Neural progenitor cell (in vitro differentiated cells): ENCODE results near the gene EPN2. TPM values are rescaled to one million over a fixed set of nuclear protein-coding genes. Genes with fewer than 3 reads are reported as not detected.
"Not testable (repeated sequence)": the region's sequence is repeated elsewhere in the genome, so short reads cannot be mapped to it uniquely, and the experiment has no call there.

ENCODE experiments used
- DNase-seq: peaks from one replicate; pipeline ENCODE4 v3.0.0-alpha.2; 2016; ENCODE audit warnings: low spot score
- H2AFZ ChIP-seq: fragments of 200-600 bp; sonication (generic); replicated peaks from 2 replicates; pipeline ENCODE4 v1.6.1; 2016; ENCODE audit warnings: antibody characterized with exemption
- H3F3A ChIP-seq: fragments of 200-600 bp; sonication (generic); 2 replicates; pipeline ENCODE4 v1.6.1; 2016; ENCODE audit warnings: antibody characterized with exemption, low read depth
- H3K27ac ChIP-seq: fragments of 200-600 bp; sonication (generic); 2 replicates; pipeline ENCODE4 v1.5.1; 2016; ENCODE audit warnings: mild to moderate bottlenecking
- H3K27me3 ChIP-seq: fragments of 200-600 bp; sonication (generic); 2 replicates; pipeline ENCODE4 v1.6.1; 2016; ENCODE audit warnings: mild to moderate bottlenecking, moderate library complexity
- H3K36me3 ChIP-seq: fragments of 200-600 bp; sonication (generic); 2 replicates; pipeline ENCODE4 v1.5.1; 2016
- H3K4me1 ChIP-seq: fragments of 200-600 bp; sonication (generic); 2 replicates; pipeline ENCODE4 v1.6.1; 2016; ENCODE audit warnings: mixed run types
- H3K4me2 ChIP-seq: fragments of 200-600 bp; sonication (generic); 2 replicates; pipeline ENCODE4 v1.6.1; 2016
- H3K4me3 ChIP-seq: fragments of 200-600 bp; sonication (generic); 2 replicates; pipeline ENCODE4 v1.5.1; 2016
- H3K79me2 ChIP-seq: fragments of 200-600 bp; sonication (generic); 2 replicates; pipeline ENCODE4 v1.6.1; 2016; ENCODE audit warnings: low read depth
- H3K9ac ChIP-seq: fragments of 200-600 bp; sonication (generic); 2 replicates; pipeline ENCODE4 v1.6.1; 2016
- H3K9me3 ChIP-seq: fragments of 200-600 bp; sonication (generic); 2 replicates; pipeline ENCODE4 v1.5.1; 2016; ENCODE audit warnings: low read depth
- H4K20me1 ChIP-seq: fragments of 200-600 bp; sonication (generic); 2 replicates; pipeline ENCODE4 v1.6.1; 2016; ENCODE audit warnings: low read depth
- H3K27ac Mint-ChIP-seq: 3 replicates; pipeline ENCODE4 v1.8.0; 2021; ENCODE audit warnings: mixed read lengths
- H3K27me3 Mint-ChIP-seq: 2 replicates; pipeline ENCODE4 v1.8.0; 2022; ENCODE audit warnings: low read depth, mild to moderate bottlenecking, inconsistent platforms, moderate library complexity, mixed read lengths; ENCODE audit not compliant: insufficient read depth
- H3K36me3 Mint-ChIP-seq: 3 replicates; pipeline ENCODE4 v1.8.0; 2021; ENCODE audit warnings: mixed read lengths
- H3K4me1 Mint-ChIP-seq: 3 replicates; pipeline ENCODE4 v1.8.0; 2021; ENCODE audit warnings: mixed read lengths
- H3K4me3 Mint-ChIP-seq: 3 replicates; pipeline ENCODE4 v1.8.0; 2021; ENCODE audit warnings: mild to moderate bottlenecking, moderate library complexity, mixed read lengths
- H3K9me3 Mint-ChIP-seq: 3 replicates; pipeline ENCODE4 v1.8.0; 2020; ENCODE audit warnings: mixed read lengths
- total RNA-seq: library from RNA; depleted of rRNA; stranded (reverse); fragments of >200 nt; gene quantifications from 2 replicates; pipeline ENCODE4 v1.2.3, GENCODE V29; 2015; ENCODE audit warnings: low replicate concordance

EPN2 gene
- total RNA-seq, 1 donor from 2014 or later, result 30.5 TPM

DNA sequence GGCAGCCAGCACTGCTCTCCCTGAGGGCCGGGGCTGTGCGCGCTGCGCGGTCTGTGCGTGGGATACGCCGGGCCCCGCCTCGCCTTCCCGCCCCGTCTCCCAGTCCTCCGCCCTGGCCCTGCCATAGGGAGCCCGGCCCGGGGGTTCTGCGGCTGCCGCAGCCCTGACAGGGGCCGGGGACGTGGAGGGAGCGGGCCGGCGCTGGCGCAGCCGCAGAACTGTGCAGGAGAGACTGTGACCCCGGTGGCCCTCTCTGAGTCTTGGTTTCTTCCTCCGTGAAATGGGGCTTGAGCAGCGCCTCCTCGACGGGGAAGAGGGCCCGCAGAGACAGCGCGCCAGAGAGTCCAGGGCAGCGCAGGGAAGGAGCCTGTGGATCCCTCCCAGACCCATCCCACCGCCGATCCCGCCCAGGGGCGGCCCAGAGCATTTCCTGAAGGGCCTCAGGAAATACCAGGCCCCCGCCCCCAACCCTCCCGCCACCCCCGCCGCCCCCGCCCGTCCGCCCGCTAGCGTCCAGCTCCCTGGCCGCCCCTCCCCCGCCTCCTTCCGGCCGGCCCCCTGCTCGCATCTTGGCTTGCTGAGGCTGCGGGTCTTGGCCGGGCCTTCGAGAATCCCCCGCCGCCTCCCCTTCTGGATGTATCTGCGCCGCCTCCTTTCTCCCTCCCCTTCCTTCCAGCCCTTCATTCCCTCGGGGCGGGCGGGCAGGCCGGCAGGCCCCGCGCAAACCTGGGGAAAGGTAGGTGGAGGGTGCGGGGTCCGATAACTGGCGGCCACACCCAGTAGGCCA lies 21.9 kb upstream of the EPN2 start:
- H3K27ac Mint-ChIP-seq, DNase-seq, H3K9me3 ChIP-seq, H3K4me2 ChIP-seq, H3K4me3 Mint-ChIP-seq, H3K27me3 Mint-ChIP-seq, H3K36me3 Mint-ChIP-seq, H3K27ac ChIP-seq, H2AFZ ChIP-seq, H4K20me1 ChIP-seq, H3K4me1 ChIP-seq, H3K79me2 ChIP-seq, H3K9ac ChIP-seq, H3K4me1 Mint-ChIP-seq, H3K36me3 ChIP-seq, H3K27me3 ChIP-seq, H3K9me3 Mint-ChIP-seq, H3F3A ChIP-seq, H3K4me3 ChIP-seq: not testable (repeated sequence)

DNA sequence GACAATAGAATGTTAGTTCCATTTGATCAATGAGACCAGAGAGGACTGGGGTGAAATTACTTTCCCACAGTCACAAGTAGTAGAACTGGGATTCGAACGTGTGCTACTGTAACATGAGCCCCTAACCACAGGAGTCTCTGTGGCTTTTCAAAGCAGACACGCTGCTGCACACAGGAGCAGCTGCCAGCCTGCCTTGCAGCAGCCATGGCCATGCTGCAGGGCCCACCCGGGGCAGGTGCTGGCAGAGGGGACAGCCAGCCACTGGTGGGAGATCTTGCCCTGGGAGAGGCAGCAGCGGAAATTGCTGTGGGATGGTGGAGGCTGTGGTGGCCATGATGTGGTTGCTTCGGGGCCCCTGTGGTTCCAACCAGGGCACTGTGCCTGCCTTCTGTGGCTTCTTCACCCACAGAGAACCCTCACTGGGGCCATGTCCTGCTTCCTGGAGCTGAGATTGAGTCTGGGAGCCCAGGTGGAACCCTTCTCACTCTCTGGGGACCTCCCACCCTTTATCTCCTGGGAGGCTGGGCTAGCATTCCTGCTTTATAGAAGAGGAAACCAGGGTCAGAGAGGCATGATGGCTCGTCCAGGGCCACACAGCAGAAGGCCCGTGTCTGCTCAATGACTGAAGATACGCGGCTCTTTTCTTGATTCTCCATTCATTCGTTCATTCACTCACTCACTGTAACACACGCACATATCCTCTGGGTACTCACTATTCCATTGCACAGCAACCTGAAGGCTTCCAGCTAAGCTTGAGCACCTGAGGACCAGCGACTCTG lies 20.8 kb upstream of the EPN2 start:
- not testable (repeated sequence) for H3K9me3 ChIP-seq, H3K27me3 Mint-ChIP-seq

DNA sequence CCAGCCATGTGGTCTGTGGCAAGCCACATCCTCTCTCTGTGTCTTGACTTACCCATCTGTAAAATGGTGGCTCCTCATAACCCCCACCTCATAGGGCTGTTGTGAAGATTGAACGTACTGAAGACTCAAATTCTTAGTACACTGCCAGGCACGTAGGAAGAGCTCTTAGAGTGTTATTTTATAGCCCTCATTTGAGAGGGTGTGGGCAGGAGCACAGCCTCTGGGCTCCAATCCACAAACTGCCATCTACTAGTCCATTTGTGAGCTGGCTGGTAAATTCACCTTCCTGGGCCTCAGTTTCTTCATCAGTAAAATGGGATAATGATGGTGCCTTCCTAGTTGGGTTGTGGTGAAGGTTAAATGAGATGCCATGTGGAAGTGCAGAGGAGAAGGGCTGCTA lies 18.3 kb upstream of the EPN2 start:
- H3K9me3 ChIP-seq, H3K9ac ChIP-seq, H3F3A ChIP-seq, H3K4me1 ChIP-seq, H4K20me1 ChIP-seq, H3K27ac ChIP-seq, H3K4me3 Mint-ChIP-seq, H3K4me2 ChIP-seq, H3K9me3 Mint-ChIP-seq, H2AFZ ChIP-seq, H3K36me3 Mint-ChIP-seq, H3K27ac Mint-ChIP-seq, H3K27me3 Mint-ChIP-seq, DNase-seq, H3K4me1 Mint-ChIP-seq, H3K27me3 ChIP-seq, H3K36me3 ChIP-seq, H3K4me3 ChIP-seq, H3K79me2 ChIP-seq: not testable (repeated sequence)

More for the DNA sequence above, 20.8 kb upstream of the EPN2 start:
- not testable (repeated sequence) for H3K27ac ChIP-seq, H3K4me3 Mint-ChIP-seq, H3K36me3 Mint-ChIP-seq, H4K20me1 ChIP-seq, H3K79me2 ChIP-seq, H3K27me3 ChIP-seq, H3K9ac ChIP-seq, H3K36me3 ChIP-seq, DNase-seq, H3F3A ChIP-seq, H3K4me3 ChIP-seq, H3K9me3 Mint-ChIP-seq, H3K4me1 Mint-ChIP-seq, H3K27ac Mint-ChIP-seq, H3K4me2 ChIP-seq, H2AFZ ChIP-seq, H3K4me1 ChIP-seq

DNA sequence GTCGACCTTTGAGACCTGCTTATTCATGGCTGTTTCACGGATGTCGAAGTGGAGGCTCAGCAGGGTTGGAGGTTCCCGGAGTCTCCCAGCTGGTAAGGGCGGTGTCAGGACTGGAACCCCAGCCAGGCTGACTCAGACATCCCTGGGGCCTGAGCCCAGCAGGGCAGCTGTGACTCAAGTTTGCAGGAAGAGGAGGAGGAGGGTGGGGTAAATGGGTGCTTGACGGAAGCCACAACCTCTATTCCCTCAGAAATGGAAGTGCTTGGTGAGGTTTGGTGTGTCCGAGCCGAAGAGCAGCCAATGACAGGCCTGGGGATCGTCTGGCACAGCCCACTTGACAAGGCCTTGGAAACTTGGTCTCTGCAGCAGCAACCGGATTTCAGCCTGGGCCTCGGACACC lies 17.8 kb upstream of the EPN2 start:
- not testable (repeated sequence) for H3K9me3 ChIP-seq, H3K9ac ChIP-seq, H3K4me1 ChIP-seq, H4K20me1 ChIP-seq, DNase-seq, H3F3A ChIP-seq, H3K4me3 Mint-ChIP-seq, H3K9me3 Mint-ChIP-seq, H3K27me3 Mint-ChIP-seq, H3K27me3 ChIP-seq, H3K27ac ChIP-seq, H3K4me3 ChIP-seq, H3K27ac Mint-ChIP-seq, H3K36me3 ChIP-seq, H2AFZ ChIP-seq, H3K36me3 Mint-ChIP-seq, H3K4me1 Mint-ChIP-seq, H3K4me2 ChIP-seq, H3K79me2 ChIP-seq

DNA sequence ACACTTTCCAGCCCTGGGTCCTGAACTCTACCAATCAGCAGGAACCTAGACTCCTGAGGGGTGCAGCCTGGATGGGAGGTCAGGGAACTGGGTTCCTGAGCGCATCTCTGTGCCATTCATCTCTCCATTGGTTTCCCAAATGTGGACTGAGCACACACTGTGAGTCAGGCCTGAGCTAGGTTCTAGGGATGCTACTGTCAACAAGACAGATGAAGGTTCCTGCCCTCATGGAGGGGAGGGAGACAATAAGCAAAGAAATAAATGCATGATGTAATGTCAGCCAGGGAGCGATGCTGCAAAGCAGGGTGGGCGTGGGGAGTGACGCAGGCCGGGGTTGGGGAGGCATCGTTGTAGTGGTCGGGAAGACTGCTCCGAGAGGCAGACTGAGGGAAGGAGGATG lies 17.0 kb upstream of the EPN2 start:
- H3F3A ChIP-seq, H3K9me3 Mint-ChIP-seq, DNase-seq, H3K27ac ChIP-seq, H3K27ac Mint-ChIP-seq, H3K4me1 Mint-ChIP-seq, H3K27me3 Mint-ChIP-seq, H2AFZ ChIP-seq, H3K36me3 ChIP-seq, H3K9me3 ChIP-seq, H3K4me2 ChIP-seq, H3K79me2 ChIP-seq, H3K9ac ChIP-seq, H3K27me3 ChIP-seq, H3K4me3 ChIP-seq, H3K4me3 Mint-ChIP-seq, H3K4me1 ChIP-seq, H4K20me1 ChIP-seq, H3K36me3 Mint-ChIP-seq: not testable (repeated sequence)

DNA sequence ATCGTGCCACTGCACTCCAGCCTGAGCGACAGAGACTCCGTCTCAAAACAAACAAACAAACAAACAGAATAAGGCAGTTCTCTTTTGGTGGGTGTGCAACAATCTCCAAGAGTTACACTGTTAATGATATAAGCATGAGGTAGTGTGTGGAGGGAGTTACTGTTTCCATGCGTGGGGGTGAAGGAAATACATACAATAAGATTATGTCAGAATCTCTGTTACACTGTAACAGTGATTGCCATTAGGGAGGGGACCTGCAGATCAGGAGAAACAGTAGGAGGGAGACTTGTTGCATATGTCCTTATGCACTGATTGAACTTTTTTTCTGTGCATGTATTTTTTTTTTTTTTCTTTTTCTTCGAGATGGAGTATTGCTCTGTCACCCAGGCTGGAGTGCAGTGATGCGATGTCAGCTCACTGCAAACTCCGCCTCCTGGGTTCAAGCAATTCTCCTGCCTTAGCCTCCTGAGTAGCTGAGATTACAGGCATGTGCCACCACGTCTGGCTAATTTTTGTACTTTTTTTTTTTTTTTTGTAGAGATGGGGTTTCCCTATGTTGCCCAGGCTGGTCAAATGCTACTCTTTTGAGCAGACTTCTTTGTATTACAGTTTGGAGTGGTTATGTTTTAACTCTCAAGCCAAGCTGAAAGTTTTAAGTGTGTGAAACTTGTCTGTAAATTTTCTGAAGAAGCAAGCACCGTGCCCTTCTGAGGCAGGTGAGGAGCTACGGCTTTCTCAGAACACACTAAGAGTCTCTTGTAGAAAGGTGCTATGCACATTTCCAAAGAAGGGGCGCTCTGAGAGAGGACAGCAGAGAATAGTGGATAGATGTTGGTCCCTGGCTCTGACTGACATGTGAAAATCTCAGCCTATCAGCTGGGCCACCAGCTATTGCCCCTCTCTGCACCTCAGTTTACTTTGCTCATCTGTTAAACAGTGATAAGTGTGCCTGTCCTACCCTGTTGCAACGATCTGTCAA lies 10.3 kb upstream of the EPN2 start:
- H4K20me1 ChIP-seq, H3K27ac ChIP-seq, H3K9me3 Mint-ChIP-seq, H3K36me3 Mint-ChIP-seq, H3K27ac Mint-ChIP-seq, H3K9ac ChIP-seq, DNase-seq, H3K36me3 ChIP-seq, H3K4me1 ChIP-seq, H3F3A ChIP-seq, H3K27me3 Mint-ChIP-seq, H3K27me3 ChIP-seq, H3K4me2 ChIP-seq, H2AFZ ChIP-seq, H3K9me3 ChIP-seq, H3K4me1 Mint-ChIP-seq, H3K79me2 ChIP-seq, H3K4me3 ChIP-seq, H3K4me3 Mint-ChIP-seq: not testable (repeated sequence)

DNA sequence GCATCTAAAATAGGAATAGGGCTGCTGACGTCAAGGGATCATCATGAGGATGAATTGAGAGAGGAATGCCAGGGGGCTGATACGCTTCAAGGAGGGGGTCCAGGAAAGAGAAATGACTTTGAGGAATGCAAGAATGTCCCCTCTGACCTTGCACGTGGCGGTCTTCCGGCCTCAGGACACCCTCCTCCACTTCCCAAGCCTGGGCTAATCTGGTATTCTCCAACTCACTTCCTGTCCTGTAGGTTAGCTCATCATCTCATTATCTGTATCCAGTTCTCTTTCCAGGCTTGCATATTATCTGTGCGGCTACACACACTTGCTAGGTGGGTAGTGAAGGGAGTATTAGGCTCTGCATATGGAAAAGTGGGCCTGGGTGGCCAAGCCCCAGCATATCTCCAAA lies 2.5 kb upstream of the EPN2 start:
- H3K4me3 Mint-ChIP-seq, H3K27me3 ChIP-seq, H3K4me2 ChIP-seq, H3K9me3 ChIP-seq, DNase-seq, H3K4me3 ChIP-seq, H3K4me1 ChIP-seq, H3K27me3 Mint-ChIP-seq, H3K36me3 Mint-ChIP-seq, H3K27ac ChIP-seq, H3K36me3 ChIP-seq, H3K9ac ChIP-seq, H3K4me1 Mint-ChIP-seq, H3K9me3 Mint-ChIP-seq, H3K27ac Mint-ChIP-seq, H2AFZ ChIP-seq, H3F3A ChIP-seq: not testable (repeated sequence)
- peaks cover 20% of the 10 kb centered on the region for H3K79me2 ChIP-seq
- H4K20me1 ChIP-seq, result peaks cover 10% of the 10 kb centered on the region
